OCI-LY3 (cell line): ENCODE data around the gene PFKFB3.

Source experiments
- CTCF ChIP-seq: fragments of 200-600, 300-600 bp; sonication (generic); IDR thresholded peaks from 2 replicates; pipeline ENCODE4 v1.5.1; 2014; ENCODE audit warnings: antibody characterized with exemption, low read length, low read depth
- EZH2phosphoT487 ChIP-seq: fragments of 200-600 bp; shearing (Covaris generic); IDR thresholded peaks from 2 replicates; pipeline ENCODE4 v1.6.1; 2018; ENCODE audit warnings: antibody characterized with exemption, mixed run types, low read depth

DNA sequence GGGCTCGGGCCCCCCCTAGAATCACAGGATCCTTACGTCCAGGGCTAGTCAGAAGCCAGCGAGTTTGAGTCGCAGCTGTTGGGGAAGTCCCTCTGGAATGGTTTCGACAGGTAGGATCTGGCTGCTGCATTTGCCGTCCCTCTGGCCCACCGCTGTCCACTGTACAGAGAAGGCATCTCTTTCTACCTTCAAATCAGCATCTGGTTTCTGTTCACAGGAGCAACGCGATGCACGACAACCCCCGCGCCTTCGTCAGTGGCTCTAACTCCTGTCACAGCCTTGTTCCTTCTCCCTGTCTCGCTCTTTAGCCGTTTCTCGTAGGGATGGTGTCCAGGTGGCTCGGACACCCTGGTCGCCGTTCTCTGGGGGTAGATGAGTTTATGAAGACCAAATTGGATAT is 11.2 kb upstream of the PFKFB3 start:
- TF ChIP-seq CTCF (no peak), EZH2phosphoT487 (no peak)
